ENCODE measurements around the gene CDKN2B-AS1.

GRCh38 chr9:22160221-22160620 is 165.6 kb downstream of the CDKN2B-AS1 start:
- no peak for TF ChIP-seq CTCF (IDR thresholded peaks at IDR 0.05 in 8 of 11, conservative IDR thresholded peaks at IDR 0.05 in 3 of 11)
- no peak for TF ChIP-seq POLR2A (IDR thresholded peaks at IDR 0.05)
